Activated CD8-positive, alpha-beta T cell treated with anti-CD3 and anti-CD28 coated beads for 36 hours (primary cell): ENCODE data around the gene RDH8. TPM values are rescaled to one million over a fixed set of nuclear protein-coding genes. Genes with fewer than 3 reads are reported as not detected.

Experiments
- ATAC-seq: fragments of 200-7000 bp; cut with Tn5 transposase; one replicate; pipeline ENCODE4 v1.10.0; 2021; ENCODE audit warnings: mild to moderate bottlenecking, moderate library complexity
- CTCF ChIA-PET: fragments of 350-600 bp; sonication (Branson Sonifier 250); formaldehyde crosslinking; loops from one replicate; lab custom pipeline; 2021; ENCODE audit warnings: antibody characterized with exemption; lab: Charles Lee
- POLR2A ChIA-PET: fragments of 350-600 bp; sonication (Branson Sonifier 250); formaldehyde crosslinking; loops from one replicate; lab custom pipeline; 2021; ENCODE audit warnings: antibody characterized with exemption; lab: Charles Lee
- DNase-seq: peaks from one replicate; pipeline ENCODE4 v3.0.0-alpha.2; 2020
- H3K27ac Mint-ChIP-seq: one replicate; pipeline ENCODE4 v1.8.0; 2021; ENCODE audit warnings: mild to moderate bottlenecking, mixed read lengths
- H3K27me3 Mint-ChIP-seq: one replicate; pipeline ENCODE4 v1.8.0; 2021; ENCODE audit warnings: mixed read lengths
- H3K36me3 Mint-ChIP-seq: one replicate; pipeline ENCODE4 v1.8.0; 2021; ENCODE audit warnings: low read depth, mixed read lengths
- H3K4me1 Mint-ChIP-seq: one replicate; pipeline ENCODE4 v1.8.0; 2021; ENCODE audit warnings: low read depth, mixed read lengths
- H3K4me3 Mint-ChIP-seq: one replicate; pipeline ENCODE4 v1.8.0; 2021; ENCODE audit warnings: mild to moderate bottlenecking, moderate library complexity, mixed read lengths
- H3K9me3 Mint-ChIP-seq: one replicate; pipeline ENCODE4 v1.8.0; 2021; ENCODE audit warnings: mixed read lengths
- intact Hi-C: fragments of 100-400 bp; cut with micrococcal nuclease; formaldehyde crosslinking; loops from one replicate; pipeline ENCODE4 v1.10.0; 2022
- total RNA-seq, 2 experiments: library from RNA; stranded (reverse); gene quantifications; one replicate each; pipeline ENCODE4 v1.2.3, GENCODE V29; 2021
- TF ChIP-seq, protein P1 (sequence below): fragments of 200-600 bp; IDR thresholded peaks from one replicate; pipeline ENCODE4 v1.8.0; 2022; ENCODE audit warnings: antibody characterized with exemption, mild to moderate bottlenecking

RDH8 gene
- total RNA-seq, 2 experiments from 2014 or later, result not detected

DNA sequence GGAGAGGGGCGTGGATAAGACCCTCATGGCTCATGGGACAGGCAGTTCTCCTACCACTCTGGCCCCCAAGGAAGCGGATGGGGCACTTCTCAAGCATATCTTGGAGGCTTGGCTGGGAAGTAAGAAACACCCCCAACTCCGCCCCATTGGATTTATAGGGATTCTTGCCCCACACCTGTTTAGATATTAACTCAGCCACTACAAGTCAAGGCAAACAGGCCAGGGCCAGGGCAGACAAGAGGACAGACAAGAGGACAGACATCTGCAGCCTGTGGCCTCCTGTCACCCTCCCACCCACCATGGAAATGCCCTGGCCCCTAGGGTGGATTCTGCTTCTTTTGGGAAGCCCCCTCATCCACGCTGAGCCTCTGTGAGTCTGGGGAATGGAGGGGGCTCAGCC is 24.1 kb downstream of the RDH8 start:
- CTCF ChIA-PET, result interaction anchor here (2.5 kb wide), 1 partner anchor 10 kb away, joined by 10 read pairs; no protein-coding TSS in a partner anchor
- Mint-ChIP-seq H3K4me1 (no peaks in the 10 kb centered on the region), H3K4me3 (no peak overlapping the region), H3K27me3 (peaks cover 16% of the 10 kb centered on the region), H3K27ac (no peak overlapping the region), H3K9me3 (peaks cover 3% of the 10 kb centered on the region), H3K36me3 (no peaks in the 10 kb centered on the region)
- no peak for DNase-seq
- TF ChIP-seq, protein P1, sequence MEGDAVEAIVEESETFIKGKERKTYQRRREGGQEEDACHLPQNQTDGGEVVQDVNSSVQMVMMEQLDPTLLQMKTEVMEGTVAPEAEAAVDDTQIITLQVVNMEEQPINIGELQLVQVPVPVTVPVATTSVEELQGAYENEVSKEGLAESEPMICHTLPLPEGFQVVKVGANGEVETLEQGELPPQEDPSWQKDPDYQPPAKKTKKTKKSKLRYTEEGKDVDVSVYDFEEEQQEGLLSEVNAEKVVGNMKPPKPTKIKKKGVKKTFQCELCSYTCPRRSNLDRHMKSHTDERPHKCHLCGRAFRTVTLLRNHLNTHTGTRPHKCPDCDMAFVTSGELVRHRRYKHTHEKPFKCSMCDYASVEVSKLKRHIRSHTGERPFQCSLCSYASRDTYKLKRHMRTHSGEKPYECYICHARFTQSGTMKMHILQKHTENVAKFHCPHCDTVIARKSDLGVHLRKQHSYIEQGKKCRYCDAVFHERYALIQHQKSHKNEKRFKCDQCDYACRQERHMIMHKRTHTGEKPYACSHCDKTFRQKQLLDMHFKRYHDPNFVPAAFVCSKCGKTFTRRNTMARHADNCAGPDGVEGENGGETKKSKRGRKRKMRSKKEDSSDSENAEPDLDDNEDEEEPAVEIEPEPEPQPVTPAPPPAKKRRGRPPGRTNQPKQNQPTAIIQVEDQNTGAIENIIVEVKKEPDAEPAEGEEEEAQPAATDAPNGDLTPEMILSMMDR, result no peak
- no peak for ATAC-seq
- POLR2A ChIA-PET, result no interaction called here
- intact Hi-C loops, result no loop called here

DNA sequence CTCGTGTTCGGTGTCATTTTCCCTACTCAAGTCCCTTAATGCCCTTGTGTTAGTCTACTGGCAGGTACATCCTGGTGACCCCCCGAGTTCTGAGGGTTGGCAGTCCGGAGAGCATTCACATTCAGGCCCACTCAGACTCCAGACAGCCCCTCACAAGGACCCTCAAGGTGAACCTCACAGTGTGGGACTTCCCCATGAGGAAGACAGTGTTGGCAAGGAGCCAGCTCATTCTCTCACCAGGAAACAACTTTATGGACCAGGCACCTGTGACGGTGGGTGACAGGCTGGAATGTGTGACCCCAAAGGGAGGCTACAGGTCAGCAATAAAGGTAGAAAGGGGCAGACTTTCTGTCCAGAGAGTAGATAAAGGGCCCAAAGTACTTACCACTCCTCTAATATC is 24.5 kb downstream of the RDH8 start:
- no peak for ATAC-seq
- TF ChIP-seq, protein P1, result no peak
- ChIA-PET CTCF (interaction anchor here (2.5 kb wide), 1 partner anchor 10 kb away, joined by 10 read pairs; no protein-coding TSS in a partner anchor), POLR2A (no interaction called here)
- no peaks in the 10 kb centered on the region for H3K36me3 Mint-ChIP-seq
- no peaks in the 10 kb centered on the region for H3K4me1 Mint-ChIP-seq
- intact Hi-C loops, result no loop called here
- peaks cover 14% of the 10 kb centered on the region for H3K27me3 Mint-ChIP-seq
- H3K9me3 Mint-ChIP-seq, result peaks cover 6% of the 10 kb centered on the region
- DNase-seq, result no peak
- H3K27ac Mint-ChIP-seq, result no peak overlapping the region
- no peak overlapping the region for H3K4me3 Mint-ChIP-seq

DNA sequence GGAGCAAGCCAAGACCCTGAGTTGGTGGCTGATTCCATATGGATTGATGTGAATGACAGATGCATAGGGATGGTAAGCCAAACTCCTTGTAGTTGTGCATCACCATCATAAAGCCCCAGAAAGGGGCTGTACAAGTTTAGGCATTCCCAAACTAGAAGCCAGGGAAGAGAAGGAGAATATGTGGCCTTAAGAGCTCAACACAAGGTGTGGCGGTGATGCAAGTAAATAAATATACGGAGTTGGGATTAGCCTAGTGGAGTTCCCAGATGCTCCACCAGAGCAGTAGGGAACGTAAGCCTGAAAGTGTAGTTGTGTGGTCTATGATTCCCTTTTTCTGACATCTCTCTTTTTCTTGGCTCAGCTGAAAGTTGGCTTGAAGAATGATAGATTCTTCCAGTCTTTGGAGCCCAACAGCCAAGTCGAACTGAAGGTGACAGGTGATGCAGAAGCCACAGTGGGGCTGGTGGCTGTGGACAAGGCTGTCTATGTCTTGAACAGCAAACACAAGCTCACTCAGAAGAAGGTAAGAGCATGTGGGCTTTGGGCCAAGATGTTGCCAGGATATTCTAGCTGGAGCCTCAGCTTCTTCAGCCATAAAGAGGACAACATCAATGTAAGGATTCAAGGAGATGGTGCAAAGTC is 30.1 kb downstream of the RDH8 start:
- Mint-ChIP-seq H3K36me3 (no peaks in the 10 kb centered on the region), H3K27me3 (peaks cover 21% of the 10 kb centered on the region), H3K9me3 (peaks cover 18% of the 10 kb centered on the region), H3K4me1 (no peaks in the 10 kb centered on the region), H3K27ac (no peak overlapping the region), H3K4me3 (no peak overlapping the region)
- ATAC-seq (no peak), DNase-seq (no peak)
- TF ChIP-seq, protein P1, result no peak
- POLR2A ChIA-PET, result no interaction called here
- intact Hi-C loops, result no loop called here
- CTCF ChIA-PET, result interaction anchor here (0.7 to 2.9 kb wide), 3 partner anchors 16 to 112 kb away, joined by 3 to 10 read pairs (median 4); no protein-coding TSS in a partner anchor

DNA sequence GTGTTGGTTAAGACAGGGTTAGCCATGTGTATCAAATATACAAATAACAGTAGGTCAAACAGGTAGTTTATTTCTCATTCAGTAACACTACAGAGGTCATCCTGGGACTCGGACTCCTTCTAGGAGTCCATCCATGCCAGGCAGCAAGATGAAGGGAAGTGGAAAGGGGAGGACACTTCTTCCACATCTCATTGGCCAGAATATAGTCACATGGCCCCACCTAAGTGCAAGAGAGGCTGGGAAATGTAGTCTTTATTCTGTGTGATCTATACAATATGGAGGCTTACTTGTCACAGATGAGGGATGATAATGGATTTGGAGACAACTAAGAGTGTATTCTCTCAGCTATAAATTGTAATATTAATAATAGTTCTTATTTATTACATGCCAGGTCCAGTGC is 31.1 kb downstream of the RDH8 start:
- CTCF ChIA-PET, result interaction anchor here (1.0 kb wide), 1 partner anchor 17 kb away, joined by 5 read pairs; no protein-coding TSS in a partner anchor
- intact Hi-C loops, result no loop called here
- Mint-ChIP-seq H3K9me3 (peaks cover 18% of the 10 kb centered on the region), H3K36me3 (no peaks in the 10 kb centered on the region), H3K27me3 (peaks cover 18% of the 10 kb centered on the region), H3K27ac (no peak overlapping the region), H3K4me1 (no peaks in the 10 kb centered on the region), H3K4me3 (no peak overlapping the region)
- TF ChIP-seq, protein P1, result no peak
- DNase-seq (no peak), ATAC-seq (peak; percentile 64)
- POLR2A ChIA-PET, result no interaction called here

DNA sequence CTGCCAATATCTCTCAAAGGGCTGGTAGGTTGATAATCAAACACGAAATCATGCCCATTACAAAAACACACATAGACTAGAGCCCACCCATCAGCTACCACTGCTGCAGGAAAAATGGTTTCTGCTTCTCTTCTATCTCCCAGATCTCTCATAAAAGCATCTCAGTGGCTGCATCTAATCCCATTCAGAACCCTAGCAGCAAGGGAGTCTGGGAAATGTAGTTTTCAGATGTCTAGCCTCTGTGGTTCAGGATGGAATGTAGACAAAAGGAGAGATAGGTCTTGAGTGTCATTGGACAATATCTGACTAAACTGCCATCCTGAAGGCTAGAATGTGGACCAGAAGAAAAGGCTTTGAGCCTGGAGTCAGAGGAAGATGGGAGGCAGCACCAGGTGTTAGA is 32.1 kb downstream of the RDH8 start:
- Mint-ChIP-seq H3K27me3 (peaks cover 18% of the 10 kb centered on the region), H3K4me3 (no peak overlapping the region), H3K4me1 (no peaks in the 10 kb centered on the region), H3K27ac (no peak overlapping the region), H3K36me3 (no peaks in the 10 kb centered on the region), H3K9me3 (peaks cover 18% of the 10 kb centered on the region)
- ChIA-PET CTCF (interaction anchor here (1.1 kb wide), 1 partner anchor 17 kb away, joined by 3 read pairs; no protein-coding TSS in a partner anchor), POLR2A (no interaction called here)
- ATAC-seq (no peak), DNase-seq (no peak)
- intact Hi-C loops, result no loop called here
- TF ChIP-seq, protein P1, result no peak
